ENCODE results near the gene PELI2.

PELI2 gene

GRCh38 chr14:56338674-56339073 lies 220.5 kb downstream of the PELI2 start:
- H3K4me3 ChIP-seq (ENCODE audit: control insufficient read depth, low read depth, low read length), result no peak overlapping the region
- TF ChIP-seq, protein P1, sequence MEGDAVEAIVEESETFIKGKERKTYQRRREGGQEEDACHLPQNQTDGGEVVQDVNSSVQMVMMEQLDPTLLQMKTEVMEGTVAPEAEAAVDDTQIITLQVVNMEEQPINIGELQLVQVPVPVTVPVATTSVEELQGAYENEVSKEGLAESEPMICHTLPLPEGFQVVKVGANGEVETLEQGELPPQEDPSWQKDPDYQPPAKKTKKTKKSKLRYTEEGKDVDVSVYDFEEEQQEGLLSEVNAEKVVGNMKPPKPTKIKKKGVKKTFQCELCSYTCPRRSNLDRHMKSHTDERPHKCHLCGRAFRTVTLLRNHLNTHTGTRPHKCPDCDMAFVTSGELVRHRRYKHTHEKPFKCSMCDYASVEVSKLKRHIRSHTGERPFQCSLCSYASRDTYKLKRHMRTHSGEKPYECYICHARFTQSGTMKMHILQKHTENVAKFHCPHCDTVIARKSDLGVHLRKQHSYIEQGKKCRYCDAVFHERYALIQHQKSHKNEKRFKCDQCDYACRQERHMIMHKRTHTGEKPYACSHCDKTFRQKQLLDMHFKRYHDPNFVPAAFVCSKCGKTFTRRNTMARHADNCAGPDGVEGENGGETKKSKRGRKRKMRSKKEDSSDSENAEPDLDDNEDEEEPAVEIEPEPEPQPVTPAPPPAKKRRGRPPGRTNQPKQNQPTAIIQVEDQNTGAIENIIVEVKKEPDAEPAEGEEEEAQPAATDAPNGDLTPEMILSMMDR (IDR thresholded peaks at IDR 0.05; ENCODE audit: control insufficient read depth, insufficient read depth, low read depth, low read length, missing control alignments), result no peak
- no peak for DNase-seq (ENCODE audit: low read depth)

- TF ChIP-seq, protein P1 (IDR thresholded peaks at IDR 0.05; ENCODE audit: control insufficient read depth, insufficient read depth, low read depth, low read length, missing control alignments), result peak; percentile 97
- DNase-seq (ENCODE audit: low read depth), result peak; percentile 93
Measured at GRCh38 chr14:56339855-56340701, 221.9 kb downstream of the PELI2 start.

DNA sequence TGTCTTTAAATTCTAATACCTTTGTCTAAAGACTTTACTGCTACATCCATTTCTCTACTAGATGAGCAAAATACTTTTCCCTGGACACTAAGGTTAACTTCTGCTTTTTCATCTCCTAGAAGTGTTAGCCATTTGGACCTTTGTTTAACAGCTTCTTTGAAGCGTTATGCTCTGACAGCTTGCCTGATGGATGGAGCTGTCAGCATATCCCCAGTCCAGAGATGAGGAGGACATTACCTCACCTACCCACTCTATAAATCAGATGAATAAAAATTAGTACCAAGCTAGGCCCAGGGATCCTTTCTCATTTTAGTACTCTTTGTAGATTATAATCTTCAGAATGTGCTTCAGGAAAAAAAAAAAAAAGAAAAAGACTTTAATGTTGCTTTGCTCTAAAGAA lies 222.7 kb downstream of the PELI2 start:
- no peak for DNase-seq (ENCODE audit: low read depth)
- no peak overlapping the region for H3K4me3 ChIP-seq (ENCODE audit: control insufficient read depth, low read depth, low read length)
- TF ChIP-seq, protein P1 (IDR thresholded peaks at IDR 0.05; ENCODE audit: control insufficient read depth, insufficient read depth, low read depth, low read length, missing control alignments), result no peak

More at GRCh38 chr14:56339855-56340701, 221.9 kb downstream of the PELI2 start:
- H3K4me3 ChIP-seq (ENCODE audit: control insufficient read depth, low read depth, low read length), result no peak overlapping the region

DNA sequence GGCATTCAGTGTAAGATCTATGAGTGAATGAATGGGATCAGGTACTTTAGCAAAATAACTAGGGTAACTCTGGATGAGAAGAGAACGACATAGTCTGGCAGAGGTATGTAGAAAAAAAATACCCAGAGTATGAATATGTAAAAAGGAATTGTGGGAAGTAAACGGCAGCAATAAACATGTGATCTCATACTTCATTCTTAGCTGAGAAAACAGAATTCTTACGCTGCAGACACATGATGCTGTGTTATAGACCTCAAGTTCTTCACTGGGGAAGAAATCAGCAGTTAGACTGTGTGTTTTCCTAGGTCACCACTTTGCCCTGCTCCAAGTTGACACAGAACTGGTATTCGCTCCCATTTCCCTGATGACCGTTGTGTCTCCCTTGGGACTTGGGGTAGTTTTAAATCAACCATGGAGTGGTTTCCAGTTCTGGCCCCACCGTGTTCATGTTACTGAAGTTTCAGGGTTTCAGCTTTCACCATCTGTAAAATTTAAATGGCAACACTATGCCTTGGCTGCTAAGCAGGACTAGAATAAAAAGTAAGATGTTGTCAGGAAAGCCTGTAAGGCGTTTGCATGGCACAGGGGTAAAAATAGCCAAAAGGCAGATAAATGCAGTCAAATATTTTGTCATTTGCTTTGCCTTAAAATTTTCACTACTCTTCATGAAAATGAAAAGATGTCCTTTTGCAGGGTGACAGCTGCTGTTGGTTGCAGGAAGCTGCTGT lies 223.7 kb downstream of the PELI2 start:
- TF ChIP-seq, protein P1 (IDR thresholded peaks at IDR 0.05; ENCODE audit: control insufficient read depth, insufficient read depth, low read depth, low read length, missing control alignments), result no peak
- no peak overlapping the region for H3K4me3 ChIP-seq (ENCODE audit: control insufficient read depth, low read depth, low read length)

GRCh38 chr14:56342494-56342942 lies 224.3 kb downstream of the PELI2 start:
- TF ChIP-seq, protein P1 (IDR thresholded peaks at IDR 0.05; ENCODE audit: control insufficient read depth, insufficient read depth, low read depth, low read length, missing control alignments), result no peak
- DNase-seq (ENCODE audit: low read depth), result peak; percentile 55
- H3K4me3 ChIP-seq (ENCODE audit: control insufficient read depth, low read depth, low read length), result no peak overlapping the region

More for the DNA sequence above, 223.7 kb downstream of the PELI2 start:
- DNase-seq (ENCODE audit: low read depth), result peak; percentile 17

- no peak overlapping the region for H3K4me3 ChIP-seq (ENCODE audit: control insufficient read depth, low read depth, low read length)
- TF ChIP-seq, protein P1 (IDR thresholded peaks at IDR 0.05; ENCODE audit: control insufficient read depth, insufficient read depth, low read depth, low read length, missing control alignments), result no peak
- DNase-seq (ENCODE audit: low read depth), result no peak
Measured at GRCh38 chr14:56349960-56350359, 231.7 kb downstream of the PELI2 start.

Measured in AG09309 (cell line).